ENCODE results near the gene SGCE. TPM values are rescaled to one million over a fixed set of nuclear protein-coding genes. Genes with fewer than 3 reads are reported as not detected.

Gene SGCE
- total RNA-seq, 1 experiment from 2014 or later = 19.0 TPM

DNA sequence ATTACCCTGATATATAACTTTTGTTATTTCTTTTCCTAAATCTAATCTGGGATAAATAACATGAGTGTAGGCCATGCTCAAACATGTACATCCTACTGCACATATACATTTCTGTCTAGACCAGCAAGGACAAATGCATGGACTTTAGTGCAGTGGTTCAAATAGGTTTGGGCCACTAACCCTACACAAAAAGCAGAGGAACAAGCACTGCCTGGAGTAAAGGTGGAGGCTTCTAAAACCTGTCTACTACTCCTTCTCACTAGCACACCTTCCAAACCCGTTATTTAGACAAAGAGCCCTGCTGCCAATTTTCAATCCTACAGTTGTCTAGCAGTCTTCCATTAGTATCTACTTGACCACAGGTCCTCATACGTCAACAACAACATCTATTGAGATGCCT, 34.8 kb downstream of the SGCE start (continued):
- TF ChIP-seq, protein P1, sequence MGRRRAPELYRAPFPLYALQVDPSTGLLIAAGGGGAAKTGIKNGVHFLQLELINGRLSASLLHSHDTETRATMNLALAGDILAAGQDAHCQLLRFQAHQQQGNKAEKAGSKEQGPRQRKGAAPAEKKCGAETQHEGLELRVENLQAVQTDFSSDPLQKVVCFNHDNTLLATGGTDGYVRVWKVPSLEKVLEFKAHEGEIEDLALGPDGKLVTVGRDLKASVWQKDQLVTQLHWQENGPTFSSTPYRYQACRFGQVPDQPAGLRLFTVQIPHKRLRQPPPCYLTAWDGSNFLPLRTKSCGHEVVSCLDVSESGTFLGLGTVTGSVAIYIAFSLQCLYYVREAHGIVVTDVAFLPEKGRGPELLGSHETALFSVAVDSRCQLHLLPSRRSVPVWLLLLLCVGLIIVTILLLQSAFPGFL (CRISPR knock-in tag; IDR thresholded peaks at IDR 0.05; ENCODE audit: borderline replicate concordance) = no peak

GRCh38 chr7:94620703-94621118, 35.2 kb downstream of the SGCE start:
- ChIA-PET CTCF (no interaction called here), POLR2A (interaction anchor here (0.6 kb wide), 1 partner anchor 20 kb away, joined by 4 read pairs; no protein-coding TSS in a partner anchor)
- DNase-seq (ENCODE audit: low spot score) = no peak
- TF ChIP-seq NR3C1 (CRISPR knock-in tag; conservative IDR thresholded peaks at IDR 0.05; ENCODE audit: low read depth) (no peak), SMAD4 (CRISPR knock-in tag; IDR thresholded peaks at IDR 0.05) (no peak), ELF4 (CRISPR knock-in tag; IDR thresholded peaks at IDR 0.05; ENCODE audit: low read depth) (no peak)
- peak; percentile 18; the same call in 1 of the 2 replicates for ATAC-seq
- Mint-ChIP-seq H3K4me3 (no peak overlapping the region), H3K27ac (no peak overlapping the region), H3K27me3 (ENCODE audit: low read depth) (no peaks in the 10 kb centered on the region), H3K4me1 (peaks cover 4% of the 10 kb centered on the region), H3K9me3 (no peaks in the 10 kb centered on the region), H3K36me3 (no peaks in the 10 kb centered on the region)

GRCh38 chr7:94618126-94618525, 37.8 kb downstream of the SGCE start:
- H3K4me3 Mint-ChIP-seq = no peak overlapping the region
- TF ChIP-seq OVOL2 (CRISPR knock-in tag; IDR thresholded peaks at IDR 0.05; ENCODE audit: borderline replicate concordance) (no peak), NR3C1 (CRISPR knock-in tag; conservative IDR thresholded peaks at IDR 0.05; ENCODE audit: low read depth) (no peak), CBFB (CRISPR knock-in tag; IDR thresholded peaks at IDR 0.05; ENCODE audit: low read depth) (no peak), SOX15 (CRISPR knock-in tag; IDR thresholded peaks at IDR 0.05) (no peak), SMAD3 (CRISPR knock-in tag; IDR thresholded peaks at IDR 0.05; ENCODE audit: borderline replicate concordance) (no peak), TCF7 (CRISPR knock-in tag; IDR thresholded peaks at IDR 0.05; ENCODE audit: low read depth) (no peak), ATF1 (CRISPR knock-in tag; IDR thresholded peaks at IDR 0.05) (no peak), ZNF671 (CRISPR knock-in tag; IDR thresholded peaks at IDR 0.05) (no peak), PRRX2 (CRISPR knock-in tag; IDR thresholded peaks at IDR 0.05) (no peak), ZNF281 (CRISPR knock-in tag; IDR thresholded peaks at IDR 0.05) (no peak), ZNF138 (CRISPR knock-in tag; conservative IDR thresholded peaks at IDR 0.05) (no peak)
- TF ChIP-seq, protein P2, sequence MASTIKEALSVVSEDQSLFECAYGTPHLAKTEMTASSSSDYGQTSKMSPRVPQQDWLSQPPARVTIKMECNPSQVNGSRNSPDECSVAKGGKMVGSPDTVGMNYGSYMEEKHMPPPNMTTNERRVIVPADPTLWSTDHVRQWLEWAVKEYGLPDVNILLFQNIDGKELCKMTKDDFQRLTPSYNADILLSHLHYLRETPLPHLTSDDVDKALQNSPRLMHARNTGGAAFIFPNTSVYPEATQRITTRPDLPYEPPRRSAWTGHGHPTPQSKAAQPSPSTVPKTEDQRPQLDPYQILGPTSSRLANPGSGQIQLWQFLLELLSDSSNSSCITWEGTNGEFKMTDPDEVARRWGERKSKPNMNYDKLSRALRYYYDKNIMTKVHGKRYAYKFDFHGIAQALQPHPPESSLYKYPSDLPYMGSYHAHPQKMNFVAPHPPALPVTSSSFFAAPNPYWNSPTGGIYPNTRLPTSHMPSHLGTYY (CRISPR knock-in tag; IDR thresholded peaks at IDR 0.05) = no peak
- TF ChIP-seq, protein P3, sequence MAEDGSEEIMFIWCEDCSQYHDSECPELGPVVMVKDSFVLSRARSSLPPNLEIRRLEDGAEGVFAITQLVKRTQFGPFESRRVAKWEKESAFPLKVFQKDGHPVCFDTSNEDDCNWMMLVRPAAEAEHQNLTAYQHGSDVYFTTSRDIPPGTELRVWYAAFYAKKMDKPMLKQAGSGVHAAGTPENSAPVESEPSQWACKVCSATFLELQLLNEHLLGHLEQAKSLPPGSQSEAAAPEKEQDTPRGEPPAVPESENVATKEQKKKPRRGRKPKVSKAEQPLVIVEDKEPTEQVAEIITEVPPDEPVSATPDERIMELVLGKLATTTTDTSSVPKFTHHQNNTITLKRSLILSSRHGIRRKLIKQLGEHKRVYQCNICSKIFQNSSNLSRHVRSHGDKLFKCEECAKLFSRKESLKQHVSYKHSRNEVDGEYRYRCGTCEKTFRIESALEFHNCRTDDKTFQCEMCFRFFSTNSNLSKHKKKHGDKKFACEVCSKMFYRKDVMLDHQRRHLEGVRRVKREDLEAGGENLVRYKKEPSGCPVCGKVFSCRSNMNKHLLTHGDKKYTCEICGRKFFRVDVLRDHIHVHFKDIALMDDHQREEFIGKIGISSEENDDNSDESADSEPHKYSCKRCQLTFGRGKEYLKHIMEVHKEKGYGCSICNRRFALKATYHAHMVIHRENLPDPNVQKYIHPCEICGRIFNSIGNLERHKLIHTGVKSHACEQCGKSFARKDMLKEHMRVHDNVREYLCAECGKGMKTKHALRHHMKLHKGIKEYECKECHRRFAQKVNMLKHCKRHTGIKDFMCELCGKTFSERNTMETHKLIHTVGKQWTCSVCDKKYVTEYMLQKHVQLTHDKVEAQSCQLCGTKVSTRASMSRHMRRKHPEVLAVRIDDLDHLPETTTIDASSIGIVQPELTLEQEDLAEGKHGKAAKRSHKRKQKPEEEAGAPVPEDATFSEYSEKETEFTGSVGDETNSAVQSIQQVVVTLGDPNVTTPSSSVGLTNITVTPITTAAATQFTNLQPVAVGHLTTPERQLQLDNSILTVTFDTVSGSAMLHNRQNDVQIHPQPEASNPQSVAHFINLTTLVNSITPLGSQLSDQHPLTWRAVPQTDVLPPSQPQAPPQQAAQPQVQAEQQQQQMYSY (CRISPR knock-in tag; IDR thresholded peaks at IDR 0.05) = no peak
- TF ChIP-seq, protein P4, sequence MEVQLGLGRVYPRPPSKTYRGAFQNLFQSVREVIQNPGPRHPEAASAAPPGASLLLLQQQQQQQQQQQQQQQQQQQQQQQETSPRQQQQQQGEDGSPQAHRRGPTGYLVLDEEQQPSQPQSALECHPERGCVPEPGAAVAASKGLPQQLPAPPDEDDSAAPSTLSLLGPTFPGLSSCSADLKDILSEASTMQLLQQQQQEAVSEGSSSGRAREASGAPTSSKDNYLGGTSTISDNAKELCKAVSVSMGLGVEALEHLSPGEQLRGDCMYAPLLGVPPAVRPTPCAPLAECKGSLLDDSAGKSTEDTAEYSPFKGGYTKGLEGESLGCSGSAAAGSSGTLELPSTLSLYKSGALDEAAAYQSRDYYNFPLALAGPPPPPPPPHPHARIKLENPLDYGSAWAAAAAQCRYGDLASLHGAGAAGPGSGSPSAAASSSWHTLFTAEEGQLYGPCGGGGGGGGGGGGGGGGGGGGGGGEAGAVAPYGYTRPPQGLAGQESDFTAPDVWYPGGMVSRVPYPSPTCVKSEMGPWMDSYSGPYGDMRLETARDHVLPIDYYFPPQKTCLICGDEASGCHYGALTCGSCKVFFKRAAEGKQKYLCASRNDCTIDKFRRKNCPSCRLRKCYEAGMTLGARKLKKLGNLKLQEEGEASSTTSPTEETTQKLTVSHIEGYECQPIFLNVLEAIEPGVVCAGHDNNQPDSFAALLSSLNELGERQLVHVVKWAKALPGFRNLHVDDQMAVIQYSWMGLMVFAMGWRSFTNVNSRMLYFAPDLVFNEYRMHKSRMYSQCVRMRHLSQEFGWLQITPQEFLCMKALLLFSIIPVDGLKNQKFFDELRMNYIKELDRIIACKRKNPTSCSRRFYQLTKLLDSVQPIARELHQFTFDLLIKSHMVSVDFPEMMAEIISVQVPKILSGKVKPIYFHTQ (CRISPR knock-in tag; IDR thresholded peaks at IDR 0.05) = no peak
- TF ChIP-seq, protein P5, sequence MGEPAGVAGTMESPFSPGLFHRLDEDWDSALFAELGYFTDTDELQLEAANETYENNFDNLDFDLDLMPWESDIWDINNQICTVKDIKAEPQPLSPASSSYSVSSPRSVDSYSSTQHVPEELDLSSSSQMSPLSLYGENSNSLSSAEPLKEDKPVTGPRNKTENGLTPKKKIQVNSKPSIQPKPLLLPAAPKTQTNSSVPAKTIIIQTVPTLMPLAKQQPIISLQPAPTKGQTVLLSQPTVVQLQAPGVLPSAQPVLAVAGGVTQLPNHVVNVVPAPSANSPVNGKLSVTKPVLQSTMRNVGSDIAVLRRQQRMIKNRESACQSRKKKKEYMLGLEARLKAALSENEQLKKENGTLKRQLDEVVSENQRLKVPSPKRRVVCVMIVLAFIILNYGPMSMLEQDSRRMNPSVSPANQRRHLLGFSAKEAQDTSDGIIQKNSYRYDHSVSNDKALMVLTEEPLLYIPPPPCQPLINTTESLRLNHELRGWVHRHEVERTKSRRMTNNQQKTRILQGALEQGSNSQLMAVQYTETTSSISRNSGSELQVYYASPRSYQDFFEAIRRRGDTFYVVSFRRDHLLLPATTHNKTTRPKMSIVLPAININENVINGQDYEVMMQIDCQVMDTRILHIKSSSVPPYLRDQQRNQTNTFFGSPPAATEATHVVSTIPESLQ (CRISPR knock-in tag; IDR thresholded peaks at IDR 0.05) = no peak
- TF ChIP-seq, protein P6, sequence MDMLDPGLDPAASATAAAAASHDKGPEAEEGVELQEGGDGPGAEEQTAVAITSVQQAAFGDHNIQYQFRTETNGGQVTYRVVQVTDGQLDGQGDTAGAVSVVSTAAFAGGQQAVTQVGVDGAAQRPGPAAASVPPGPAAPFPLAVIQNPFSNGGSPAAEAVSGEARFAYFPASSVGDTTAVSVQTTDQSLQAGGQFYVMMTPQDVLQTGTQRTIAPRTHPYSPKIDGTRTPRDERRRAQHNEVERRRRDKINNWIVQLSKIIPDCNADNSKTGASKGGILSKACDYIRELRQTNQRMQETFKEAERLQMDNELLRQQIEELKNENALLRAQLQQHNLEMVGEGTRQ (CRISPR knock-in tag; IDR thresholded peaks at IDR 0.05) = no peak

More at GRCh38 chr7:94618126-94618525, 37.8 kb downstream of the SGCE start:
- no peaks in the 10 kb centered on the region for H3K27me3 Mint-ChIP-seq (ENCODE audit: low read depth)
- H3K4me1 Mint-ChIP-seq = no peaks in the 10 kb centered on the region
- ATAC-seq (no peak), DNase-seq (ENCODE audit: low spot score) (no peak)
- no peaks in the 10 kb centered on the region for H3K36me3 Mint-ChIP-seq
- ChIA-PET CTCF (no interaction called here), POLR2A (no interaction called here)
- H3K9me3 Mint-ChIP-seq = no peaks in the 10 kb centered on the region
- no peak overlapping the region for H3K27ac Mint-ChIP-seq

All from WTC11 (cell line).